GM03348 (cell line): ENCODE results near the gene TAOK2.

Source experiments
- DNase-seq: peaks from one replicate; pipeline ENCODE4 v3.0.0; 2012; ENCODE audit warnings: low spot score

TAOK2 gene

GRCh38 chr16:29988346-29989075 is 14.8 kb downstream of the TAOK2 start:
- no peak for DNase-seq

DNA sequence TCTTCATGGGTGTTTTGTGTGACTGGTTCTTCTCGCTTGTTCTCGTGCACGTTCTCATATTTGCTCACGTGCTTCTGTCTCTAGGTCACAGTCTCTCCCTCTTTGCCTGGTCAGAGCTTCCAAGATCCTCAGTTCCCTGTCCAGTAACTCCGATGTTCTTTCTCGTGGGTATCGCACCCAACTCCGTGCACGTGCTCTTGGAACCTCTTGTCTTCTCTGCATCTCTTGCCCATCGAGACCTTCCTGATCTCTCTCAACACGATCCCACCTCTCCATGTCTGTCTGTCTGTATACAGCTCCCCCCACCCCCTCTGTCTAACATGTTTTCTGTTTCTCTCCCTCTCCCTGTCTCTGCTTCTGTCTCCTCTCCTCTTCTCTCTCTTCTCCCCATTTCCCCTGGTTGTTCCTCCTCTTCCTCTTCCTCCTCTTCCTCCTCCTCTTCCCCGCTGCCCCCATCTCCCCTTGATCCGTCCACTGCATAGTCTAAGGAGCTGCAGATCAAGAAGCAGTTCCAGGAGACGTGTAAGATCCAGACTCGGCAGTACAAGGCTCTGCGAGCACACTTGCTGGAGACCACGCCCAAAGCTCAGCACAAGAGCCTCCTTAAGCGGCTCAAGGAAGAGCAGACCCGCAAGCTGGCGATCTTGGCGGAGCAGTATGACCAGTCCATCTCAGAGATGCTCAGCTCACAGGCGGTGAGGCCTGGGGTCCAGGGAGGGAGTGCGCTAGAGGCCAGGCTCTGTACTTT is 15.6 kb downstream of the TAOK2 start:
- no peak for DNase-seq

DNA sequence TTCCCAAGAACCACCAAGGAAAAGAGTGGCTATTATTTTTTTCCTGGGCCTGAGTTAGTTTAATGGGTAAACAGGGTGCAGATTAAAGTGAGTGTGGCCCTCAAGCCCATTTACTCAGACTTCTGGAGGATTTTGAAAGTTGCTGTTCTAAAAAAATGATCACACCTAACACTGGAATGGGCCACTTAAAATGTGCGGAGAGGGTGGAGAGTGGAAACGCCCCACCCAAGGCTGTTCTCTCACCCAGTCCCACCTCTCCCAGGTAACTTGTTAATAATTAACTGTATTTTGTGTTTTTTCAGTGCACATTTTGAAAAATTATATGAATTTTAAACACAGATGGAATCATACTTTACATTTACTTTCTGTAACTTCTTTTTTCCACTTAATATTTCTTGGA is 16.4 kb downstream of the TAOK2 start:
- no peak for DNase-seq

DNA sequence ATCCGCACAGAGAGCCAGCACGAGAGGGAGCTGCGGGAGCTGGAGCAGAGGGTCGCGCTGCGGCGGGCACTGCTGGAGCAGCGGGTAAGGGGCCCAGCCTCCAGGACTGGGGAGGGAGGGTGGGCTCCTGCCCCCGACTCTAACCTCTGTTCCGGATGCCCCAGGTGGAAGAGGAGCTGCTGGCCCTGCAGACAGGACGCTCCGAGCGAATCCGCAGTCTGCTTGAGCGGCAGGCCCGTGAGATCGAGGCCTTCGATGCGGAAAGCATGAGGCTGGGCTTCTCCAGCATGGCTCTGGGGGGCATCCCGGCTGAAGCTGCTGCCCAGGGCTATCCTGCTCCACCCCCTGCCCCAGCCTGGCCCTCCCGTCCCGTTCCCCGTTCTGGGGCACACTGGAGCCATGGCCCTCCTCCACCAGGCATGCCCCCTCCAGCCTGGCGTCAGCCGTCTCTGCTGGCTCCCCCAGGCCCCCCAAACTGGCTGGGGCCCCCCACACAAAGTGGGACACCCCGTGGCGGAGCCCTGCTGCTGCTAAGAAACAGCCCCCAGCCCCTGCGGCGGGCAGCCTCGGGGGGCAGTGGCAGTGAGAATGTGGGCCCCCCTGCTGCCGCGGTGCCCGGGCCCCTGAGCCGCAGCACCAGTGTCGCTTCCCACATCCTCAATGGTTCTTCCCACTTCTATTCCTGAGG is 17.4 kb downstream of the TAOK2 start:
- DNase-seq, result no peak

- no peak for DNase-seq
Measured at GRCh38 chr16:29991571-29991904, 17.9 kb downstream of the TAOK2 start.

- no peak for DNase-seq
Measured at GRCh38 chr16:29992344-29992967, 18.8 kb downstream of the TAOK2 start.

GRCh38 chr16:29993191-29993902 is 19.7 kb downstream of the TAOK2 start:
- no peak for DNase-seq

- DNase-seq, result no peak
Measured at GRCh38 chr16:29993903-29994599, 20.4 kb downstream of the TAOK2 start.

- DNase-seq, result peak; percentile 63
Measured at GRCh38 chr16:29994600-29995323, 21.1 kb downstream of the TAOK2 start.

DNA sequence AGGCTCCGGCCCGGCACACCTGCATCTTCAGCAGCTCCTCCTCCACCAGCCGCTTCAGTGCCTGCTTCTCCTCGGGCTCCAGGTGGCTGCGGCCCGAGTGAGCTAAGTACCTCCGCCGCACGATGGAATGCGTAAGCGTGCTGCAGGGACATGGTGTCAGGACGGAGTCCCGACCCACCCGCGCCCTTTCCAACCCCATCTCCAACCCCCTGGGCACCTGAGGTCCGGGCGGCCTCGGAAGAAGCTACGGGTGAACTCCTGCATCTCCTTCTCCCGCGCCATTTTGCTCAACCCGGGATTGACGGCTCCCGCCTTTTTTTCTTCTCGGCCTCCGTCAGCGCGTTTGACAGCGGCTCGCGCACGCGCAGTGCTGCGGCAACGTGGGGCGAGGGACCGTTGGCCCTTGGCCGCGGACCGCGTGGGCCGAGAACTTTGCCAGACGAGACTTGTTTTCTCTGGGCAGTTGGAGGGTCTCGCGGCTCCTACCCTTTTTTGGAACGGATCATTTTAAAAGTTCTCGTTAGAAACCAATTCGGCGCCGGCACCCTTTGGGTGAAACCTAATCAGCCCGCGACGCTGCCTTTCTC is 21.7 kb downstream of the TAOK2 start, which contains the start of gene HIRIP3:
TSS of gene HIRIP3 (minus strand) at position 294 of the 587 bp plus-strand sequence. CDS start at position 282, 12 bp downstream.
- peak; percentile 94 for DNase-seq

GRCh38 chr16:29995911-29996765 is 22.5 kb downstream of the TAOK2 start, which contains the start of gene INO80E:
Gene INO80E, plus strand, starts transcription at chr16:29996241. Its CDS starts 70 bp downstream, at chr16:29996311.
- peak; percentile 98 for DNase-seq

DNA sequence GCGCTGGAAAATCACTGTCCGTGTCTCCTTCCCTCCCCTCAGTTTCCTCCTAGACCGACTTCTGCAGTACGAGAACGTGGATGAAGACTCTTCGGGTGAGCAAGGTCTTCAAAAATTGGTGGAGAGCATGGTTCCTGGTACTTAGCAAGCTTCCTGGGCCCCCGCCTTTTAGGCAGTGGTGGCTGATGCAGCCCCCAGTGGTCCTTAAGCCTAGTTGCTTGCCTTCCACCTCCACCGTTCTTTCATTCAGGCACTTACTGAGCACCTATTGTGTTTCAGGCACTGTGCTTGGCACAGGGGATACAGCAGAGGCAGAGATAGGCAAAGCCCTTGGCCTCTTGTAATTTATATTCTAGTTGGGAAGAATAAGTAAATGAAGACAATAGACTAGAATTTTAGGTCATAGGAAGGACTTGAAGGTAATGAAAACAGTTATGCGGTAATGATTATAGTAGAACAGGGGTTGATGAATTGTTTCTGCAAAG is 23.1 kb downstream of the TAOK2 start:
- no peak for DNase-seq

DNA sequence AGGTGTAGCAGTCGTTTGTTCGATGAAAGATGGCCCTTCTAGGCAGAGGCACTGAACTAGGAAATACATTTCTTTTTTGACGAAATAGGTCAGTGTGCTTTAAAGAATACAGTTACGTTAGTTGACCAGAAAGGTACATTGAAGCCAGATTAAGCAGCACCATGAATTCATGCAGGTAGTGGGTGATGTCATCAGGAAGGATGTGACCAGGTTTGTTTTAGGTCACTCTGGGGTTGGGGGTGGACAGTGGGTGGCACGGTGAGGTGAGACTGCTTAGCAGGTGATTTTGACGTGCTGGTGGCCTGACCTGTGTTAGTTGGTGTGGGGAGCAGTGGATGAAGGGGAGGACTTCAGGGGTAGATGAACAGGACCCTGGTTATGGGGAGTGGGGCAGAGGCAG is 25.9 kb downstream of the TAOK2 start:
- DNase-seq, result no peak

DNA sequence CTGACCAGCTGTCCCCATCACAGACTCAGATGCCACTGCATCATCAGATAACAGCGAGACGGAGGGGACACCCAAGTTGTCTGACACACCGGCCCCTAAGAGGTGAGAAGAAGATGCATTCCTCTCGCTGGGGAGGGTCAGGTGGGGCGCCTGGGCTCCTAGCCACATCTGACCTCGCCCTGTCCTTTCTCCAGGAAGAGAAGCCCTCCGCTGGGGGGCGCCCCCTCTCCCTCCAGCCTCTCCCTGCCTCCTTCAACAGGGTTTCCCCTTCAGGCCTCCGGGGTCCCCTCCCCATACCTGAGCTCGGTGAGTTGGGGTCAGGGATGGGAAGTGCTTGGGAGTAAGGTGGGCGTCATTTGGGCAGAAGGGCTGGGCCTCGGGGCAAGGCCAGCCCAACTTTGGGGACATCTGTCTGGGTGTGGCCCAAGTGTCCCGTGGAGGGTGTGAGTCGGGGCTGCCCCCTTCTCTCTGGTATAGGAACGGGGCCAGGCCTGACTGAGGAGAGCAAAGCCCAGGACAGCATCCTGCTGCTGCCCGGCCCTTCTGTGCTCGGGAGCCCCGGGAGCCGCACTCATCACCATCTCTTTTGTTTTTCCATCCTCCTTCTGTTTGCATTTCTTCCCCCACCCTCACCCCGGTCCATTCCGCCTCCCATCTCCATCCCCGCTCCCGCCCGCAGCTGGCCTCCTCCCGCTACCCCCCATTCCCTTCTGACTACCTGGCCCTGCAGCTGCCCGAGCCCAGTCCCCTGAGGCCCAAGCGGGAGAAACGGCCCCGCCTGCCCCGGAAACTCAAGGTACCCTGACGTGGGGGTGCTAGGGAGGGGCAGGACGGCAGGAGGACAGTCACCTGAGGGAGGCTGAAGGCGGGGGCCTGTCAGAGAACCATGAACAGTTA is 27.3 kb downstream of the TAOK2 start:
- no peak for DNase-seq

- DNase-seq, result no peak
Measured at GRCh38 chr16:30002614-30003346, 29.1 kb downstream of the TAOK2 start.

DNA sequence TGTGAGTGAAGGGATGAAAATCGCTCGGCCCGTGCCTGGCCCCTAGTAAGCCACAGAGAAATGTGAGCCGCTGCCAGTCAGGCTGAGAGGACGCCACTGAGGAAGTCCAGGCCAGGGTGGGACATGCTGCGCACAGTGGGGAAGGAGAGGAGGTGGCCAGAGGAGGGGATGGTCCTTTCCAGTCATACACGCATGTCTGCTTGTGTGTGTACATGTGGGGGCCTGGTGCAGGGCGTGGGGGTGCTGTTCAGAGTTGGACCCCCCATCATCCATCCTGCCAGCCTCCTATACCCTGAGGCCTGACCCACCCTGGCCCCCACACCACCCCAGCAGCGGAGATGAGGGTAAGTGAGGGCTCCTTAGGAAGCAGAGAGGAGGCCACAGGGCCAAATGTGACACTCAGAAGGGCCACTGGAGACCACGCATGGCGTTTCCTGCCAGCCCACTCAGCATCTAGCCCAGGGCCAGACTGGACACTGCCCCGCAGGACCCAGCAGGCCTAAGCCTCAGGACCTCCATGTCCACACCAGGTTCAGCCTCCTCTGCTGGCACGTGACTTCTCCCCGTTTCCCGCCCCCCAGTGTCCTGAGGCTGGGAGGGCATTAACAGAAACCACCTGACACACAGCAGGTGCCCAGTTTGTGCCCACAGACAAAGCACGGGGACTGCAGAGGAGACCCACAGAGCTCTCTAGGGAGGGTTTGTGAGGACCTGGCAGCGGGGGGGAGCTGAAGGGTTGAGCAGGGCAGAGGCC is 30.2 kb downstream of the TAOK2 start:
- DNase-seq, result no peak

DNA sequence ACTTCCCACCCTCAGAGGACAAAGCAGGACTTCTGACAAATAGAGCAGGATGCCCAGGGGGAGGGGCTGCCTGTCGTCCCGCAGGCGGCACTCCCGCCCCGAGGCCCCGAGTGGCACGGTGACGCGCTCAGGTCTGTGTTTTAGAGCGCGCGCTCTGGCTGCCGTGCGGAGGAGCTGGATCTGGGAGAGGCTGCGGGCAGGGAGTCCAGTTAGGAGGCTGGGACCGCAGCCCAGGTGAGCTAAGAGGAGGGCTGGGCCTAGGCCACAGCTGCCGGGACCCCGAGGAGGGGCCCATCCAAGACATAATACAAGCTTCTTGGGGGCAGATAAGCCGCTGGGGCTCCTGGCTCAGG is 30.7 kb downstream of the TAOK2 start:
- DNase-seq, result no peak
